ENCODE measurements around the gene JAM3. TPM values are rescaled to one million over a fixed set of nuclear protein-coding genes. Genes with fewer than 3 reads are reported as not detected.

JAM3 gene
- total and polyA plus RNA-seq, 10 of the 15 experiments (the other 5 are each of a cell fraction or from before 2014, with no cell fraction given) = 0.04 to 1.1 (median 0.32) TPM; not detected in 1

DNA sequence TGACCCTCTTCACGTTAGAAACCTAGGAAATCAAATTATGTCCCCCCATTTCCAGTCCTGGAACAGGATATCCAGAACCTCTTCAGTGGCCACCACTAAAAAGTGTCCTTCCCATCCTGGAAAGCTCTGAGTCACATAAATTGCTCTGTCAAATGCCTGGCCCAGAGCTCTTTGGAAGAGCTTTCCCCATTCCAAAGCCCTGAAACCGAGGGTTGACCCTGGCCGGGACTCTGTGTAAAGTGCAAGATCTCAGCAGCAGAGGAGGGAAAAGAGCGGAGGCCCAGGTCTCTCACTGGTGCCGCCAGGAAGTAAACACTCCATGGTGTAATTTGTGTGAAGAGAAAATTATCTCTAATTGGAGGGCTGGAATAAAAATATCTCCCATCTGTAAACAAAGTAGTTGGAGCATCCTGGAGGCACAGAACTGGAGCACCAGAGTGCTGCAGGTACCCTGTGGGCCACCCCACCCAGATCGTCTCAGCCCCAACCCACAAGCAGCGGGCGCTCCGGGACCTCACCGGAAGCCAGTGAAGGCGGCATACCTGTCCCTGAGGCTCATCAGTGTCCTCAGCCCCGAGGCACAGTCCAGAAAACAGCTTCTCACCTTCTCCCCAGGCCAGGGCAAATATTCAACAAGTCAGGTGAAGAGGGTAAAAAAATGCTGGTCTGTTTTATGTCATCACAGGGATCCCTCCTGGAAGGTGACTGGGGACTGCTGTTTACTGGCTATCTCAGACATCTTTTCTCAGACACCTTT lies 4.7 kb upstream of the JAM3 start:
- ChIA-PET RAD21 (ENCODE audit: unreplicated experiment) (no interaction called here), POLR2A (no interaction called here), SMC1A (ENCODE audit: uncharacterized antibody, unreplicated experiment) (no interaction called here), CTCF (interaction anchor here (1.0 kb wide), 1 partner anchor 14 kb away, joined by 4 read pairs; no protein-coding TSS in a partner anchor)
- H3K9me3 ChIP-seq (replicated peaks; ENCODE audit: control insufficient read depth, insufficient read depth, low read length) = no peaks in the 10 kb centered on the region
- in situ Hi-C loops (cut with MboI) (no loop called here), intact Hi-C loops (cut with micrococcal nuclease; ENCODE audit: unreplicated experiment) (no loop called here)
- DNase-seq (ENCODE audit: low read depth, low spot score) = no peak
- H3K4me3 ChIP-seq = no peak overlapping the region
- H3K27ac ChIP-seq (ENCODE audit: control insufficient read depth, insufficient read depth) = no peak overlapping the region
- no peaks in the 10 kb centered on the region for H4K20me1 ChIP-seq (ENCODE audit: control insufficient read depth, insufficient read depth)
- H3K36me3 ChIP-seq (ENCODE audit: control insufficient read depth in 2 of 2, insufficient read depth in 2 of 2, low read length in 1 of 2) = no peaks in the 10 kb centered on the region
- no peaks in the 10 kb centered on the region for H3K79me2 ChIP-seq (ENCODE audit: control insufficient read depth, insufficient read depth, low read length)
- no peak for FAIRE-seq
- no peak overlapping the region for H3K4me2 ChIP-seq (ENCODE audit: control insufficient read depth, insufficient read depth)
- 53% methylated on average over 12 of the region's 12 CpGs for WGBS (ENCODE audit: insufficient coverage, insufficient replicate concordance, low lambda C conversion rate, missing lambda C conversion rate)
- H2AFZ ChIP-seq (ENCODE audit: control insufficient read depth, low read depth, low read length) = no peak overlapping the region
- BruUV-seq (replicated peaks) = no TSS peak
- peaks cover 3% of the 10 kb centered on the region in 2 experiments for H3K27me3 ChIP-seq (replicated peaks in 1 of 2; ENCODE audit: control insufficient read depth in 2 of 2, insufficient read depth in 2 of 2, low read length in 1 of 2)
- no peaks in the 10 kb centered on the region for H3K4me1 ChIP-seq (ENCODE audit: control insufficient read depth, insufficient read depth, low read length)
- no peak for ATAC-seq
- no peak overlapping the region for H3K9ac ChIP-seq (ENCODE audit: control insufficient read depth, insufficient read depth, low read length)
- TF ChIP-seq FOS (IDR thresholded peaks at IDR 0.05; ENCODE audit: borderline replicate concordance, extremely low read depth, insufficient read length) = no peak
- TF ChIP-seq LARP7 (IDR thresholded peaks at IDR 0.05) = no peak
- no peak for TF ChIP-seq ZNF274 (IDR thresholded peaks at IDR 0.05; ENCODE audit: insufficient read depth, insufficient read length)
- TF ChIP-seq RAD51 (IDR thresholded peaks at IDR 0.05) = no peak
- no peak for TF ChIP-seq KLF5 (IDR thresholded peaks at IDR 0.05; ENCODE audit: partially characterized antibody)
- no peak for TF ChIP-seq GATAD2B (conservative IDR thresholded peaks at IDR 0.05; ENCODE audit: low read depth)
- no peak for TF ChIP-seq HCFC1 (IDR thresholded peaks at IDR 0.05; ENCODE audit: low read length)
- no peak for TF ChIP-seq REST (IDR thresholded peaks at IDR 0.05; ENCODE audit: low read depth, low read length)
- TF ChIP-seq IKZF1 (conservative IDR thresholded peaks at IDR 0.05) = no peak
- TF ChIP-seq WRNIP1 (IDR thresholded peaks at IDR 0.05; ENCODE audit: borderline replicate concordance, low read depth, low read length) = no peak
- TF ChIP-seq POU2F2 (IDR thresholded peaks at IDR 0.05; ENCODE audit: borderline replicate concordance, low read depth, low read length) = no peak
- TF ChIP-seq, protein P1, sequence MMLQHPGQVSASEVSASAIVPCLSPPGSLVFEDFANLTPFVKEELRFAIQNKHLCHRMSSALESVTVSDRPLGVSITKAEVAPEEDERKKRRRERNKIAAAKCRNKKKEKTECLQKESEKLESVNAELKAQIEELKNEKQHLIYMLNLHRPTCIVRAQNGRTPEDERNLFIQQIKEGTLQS (IDR thresholded peaks at IDR 0.05; ENCODE audit: borderline replicate concordance, extremely low read depth, low read depth, low read length) = no peak
- no peak for TF ChIP-seq IRF4 (IDR thresholded peaks at IDR 0.05; ENCODE audit: low read depth, low read length)
- TF ChIP-seq, protein P2, sequence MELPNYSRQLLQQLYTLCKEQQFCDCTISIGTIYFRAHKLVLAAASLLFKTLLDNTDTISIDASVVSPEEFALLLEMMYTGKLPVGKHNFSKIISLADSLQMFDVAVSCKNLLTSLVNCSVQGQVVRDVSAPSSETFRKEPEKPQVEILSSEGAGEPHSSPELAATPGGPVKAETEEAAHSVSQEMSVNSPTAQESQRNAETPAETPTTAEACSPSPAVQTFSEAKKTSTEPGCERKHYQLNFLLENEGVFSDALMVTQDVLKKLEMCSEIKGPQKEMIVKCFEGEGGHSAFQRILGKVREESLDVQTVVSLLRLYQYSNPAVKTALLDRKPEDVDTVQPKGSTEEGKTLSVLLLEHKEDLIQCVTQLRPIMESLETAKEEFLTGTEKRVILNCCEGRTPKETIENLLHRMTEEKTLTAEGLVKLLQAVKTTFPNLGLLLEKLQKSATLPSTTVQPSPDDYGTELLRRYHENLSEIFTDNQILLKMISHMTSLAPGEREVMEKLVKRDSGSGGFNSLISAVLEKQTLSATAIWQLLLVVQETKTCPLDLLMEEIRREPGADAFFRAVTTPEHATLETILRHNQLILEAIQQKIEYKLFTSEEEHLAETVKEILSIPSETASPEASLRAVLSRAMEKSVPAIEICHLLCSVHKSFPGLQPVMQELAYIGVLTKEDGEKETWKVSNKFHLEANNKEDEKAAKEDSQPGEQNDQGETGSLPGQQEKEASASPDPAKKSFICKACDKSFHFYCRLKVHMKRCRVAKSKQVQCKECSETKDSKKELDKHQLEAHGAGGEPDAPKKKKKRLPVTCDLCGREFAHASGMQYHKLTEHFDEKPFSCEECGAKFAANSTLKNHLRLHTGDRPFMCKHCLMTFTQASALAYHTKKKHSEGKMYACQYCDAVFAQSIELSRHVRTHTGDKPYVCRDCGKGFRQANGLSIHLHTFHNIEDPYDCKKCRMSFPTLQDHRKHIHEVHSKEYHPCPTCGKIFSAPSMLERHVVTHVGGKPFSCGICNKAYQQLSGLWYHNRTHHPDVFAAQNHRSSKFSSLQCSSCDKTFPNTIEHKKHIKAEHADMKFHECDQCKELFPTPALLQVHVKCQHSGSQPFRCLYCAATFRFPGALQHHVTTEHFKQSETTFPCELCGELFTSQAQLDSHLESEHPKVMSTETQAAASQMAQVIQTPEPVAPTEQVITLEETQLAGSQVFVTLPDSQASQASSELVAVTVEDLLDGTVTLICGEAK (IDR thresholded peaks at IDR 0.05; ENCODE audit: borderline replicate concordance) = no peak

Data from GM12878 (cell line).